Activated CD8-positive, alpha-beta T cell treated with anti-CD3 and anti-CD28 coated beads for 36 hours (primary cell): ENCODE measurements around the gene TIMP2. TPM values are rescaled to one million over a fixed set of nuclear protein-coding genes. Genes with fewer than 3 reads are reported as not detected.
A peak's percentile ranks its signal among the peaks of the same experiment; 100 is the strongest.

Source experiments
- ATAC-seq: fragments of 200-7000 bp; cut with Tn5 transposase; one replicate; pipeline ENCODE4 v1.10.0; 2021; ENCODE audit warnings: mild to moderate bottlenecking, moderate library complexity
- CTCF ChIA-PET: fragments of 350-600 bp; sonication (Branson Sonifier 250); formaldehyde crosslinking; loops from one replicate; lab custom pipeline; 2021; ENCODE audit warnings: antibody characterized with exemption; lab: Charles Lee
- POLR2A ChIA-PET: fragments of 350-600 bp; sonication (Branson Sonifier 250); formaldehyde crosslinking; loops from one replicate; lab custom pipeline; 2021; ENCODE audit warnings: antibody characterized with exemption; lab: Charles Lee
- DNase-seq: peaks from one replicate; pipeline ENCODE4 v3.0.0-alpha.2; 2020
- H3K27ac Mint-ChIP-seq: one replicate; pipeline ENCODE4 v1.8.0; 2021; ENCODE audit warnings: mild to moderate bottlenecking, mixed read lengths
- H3K27me3 Mint-ChIP-seq: one replicate; pipeline ENCODE4 v1.8.0; 2021; ENCODE audit warnings: mixed read lengths
- H3K36me3 Mint-ChIP-seq: one replicate; pipeline ENCODE4 v1.8.0; 2021; ENCODE audit warnings: low read depth, mixed read lengths
- H3K4me1 Mint-ChIP-seq: one replicate; pipeline ENCODE4 v1.8.0; 2021; ENCODE audit warnings: low read depth, mixed read lengths
- H3K4me3 Mint-ChIP-seq: one replicate; pipeline ENCODE4 v1.8.0; 2021; ENCODE audit warnings: mild to moderate bottlenecking, moderate library complexity, mixed read lengths
- H3K9me3 Mint-ChIP-seq: one replicate; pipeline ENCODE4 v1.8.0; 2021; ENCODE audit warnings: mixed read lengths
- CTCF ChIP-seq: fragments of 200-600 bp; IDR thresholded peaks from one replicate; pipeline ENCODE4 v1.8.0; 2022; ENCODE audit warnings: antibody characterized with exemption, mild to moderate bottlenecking
- intact Hi-C: fragments of 100-400 bp; cut with micrococcal nuclease; formaldehyde crosslinking; loops from one replicate; pipeline ENCODE4 v1.10.0; 2022
- total RNA-seq, 2 experiments: library from RNA; stranded (reverse); gene quantifications; one replicate each; pipeline ENCODE4 v1.2.3, GENCODE V29; 2021

TIMP2 gene
- total RNA-seq, 2 experiments from 2014 or later: 2.4 to 2.5 TPM

- Mint-ChIP-seq H3K4me3 (no peak overlapping the region), H3K27ac (no peak overlapping the region), H3K27me3 (no peaks in the 10 kb centered on the region), H3K4me1 (peaks cover 32% of the 10 kb centered on the region), H3K36me3 (peaks cover 67% of the 10 kb centered on the region), H3K9me3 (no peaks in the 10 kb centered on the region)
- CTCF ChIA-PET: interaction anchor here (1.7 kb wide), 1 partner anchor 27 kb away, joined by 4 read pairs; no protein-coding TSS in a partner anchor
- no peak for TF ChIP-seq CTCF
- DNase-seq: no peak
- intact Hi-C loops: no loop called here
- no peak for ATAC-seq
- POLR2A ChIA-PET: interaction anchor here (0.9 to 1.7 kb wide), 5 partner anchors 9 to 14 kb away, joined by 3 to 8 read pairs (median 4); partner anchors contain the start of gene USP36
These were observed 98.8 kb downstream of the TIMP2 start for GRCh38 chr17:78826421-78826820.

GRCh38 chr17:78825696-78826095 lies 99.5 kb downstream of the TIMP2 start:
- Mint-ChIP-seq H3K4me3 (no peak overlapping the region), H3K27ac (peak overlapping the region; percentile 35), H3K9me3 (no peaks in the 10 kb centered on the region), H3K27me3 (no peaks in the 10 kb centered on the region), H3K4me1 (peaks cover 37% of the 10 kb centered on the region), H3K36me3 (peaks cover 68% of the 10 kb centered on the region)
- DNase-seq (no peak), ATAC-seq (no peak)
- ChIA-PET POLR2A (interaction anchor here (1.7 kb wide), 1 partner anchor 9 kb away, joined by 8 read pairs; no protein-coding TSS in a partner anchor), CTCF (interaction anchor here (1.7 kb wide), 1 partner anchor 27 kb away, joined by 4 read pairs; no protein-coding TSS in a partner anchor)
- no peak for TF ChIP-seq CTCF
- intact Hi-C loops: no loop called here

- no peak for TF ChIP-seq CTCF
- H3K4me1 Mint-ChIP-seq: peaks cover 46% of the 10 kb centered on the region
- ChIA-PET CTCF (no interaction called here), POLR2A (interaction anchor here (1.4 to 3.3 kb wide), 4 partner anchors 7 to 39 kb away, joined by 3 to 14 read pairs (median 8); no protein-coding TSS in a partner anchor)
- DNase-seq (no peak), ATAC-seq (no peak)
- no peak overlapping the region for H3K4me3 Mint-ChIP-seq
- H3K27me3 Mint-ChIP-seq: no peaks in the 10 kb centered on the region
- no peaks in the 10 kb centered on the region for H3K9me3 Mint-ChIP-seq
- peak overlapping the region; percentile 26 for H3K27ac Mint-ChIP-seq
- intact Hi-C loops: no loop called here
- H3K36me3 Mint-ChIP-seq: peaks cover 73% of the 10 kb centered on the region
These were observed 100.9 kb downstream of the TIMP2 start for GRCh38 chr17:78824240-78824639.

GRCh38 chr17:78823282-78824046 lies 101.7 kb downstream of the TIMP2 start:
- no peak for TF ChIP-seq CTCF
- H3K4me1 Mint-ChIP-seq: peaks cover 53% of the 10 kb centered on the region
- peaks cover 80% of the 10 kb centered on the region for H3K36me3 Mint-ChIP-seq
- no peak overlapping the region for H3K4me3 Mint-ChIP-seq
- ChIA-PET CTCF (interaction anchor here (1.1 kb wide), 1 partner anchor 17 kb away, joined by 3 read pairs; no protein-coding TSS in a partner anchor), POLR2A (interaction anchor here (0.6 to 3.3 kb wide), 6 partner anchors 8 to 98 kb away, joined by 3 to 14 read pairs (median 5); no protein-coding TSS in a partner anchor)
- no peak for DNase-seq
- H3K27me3 Mint-ChIP-seq: no peaks in the 10 kb centered on the region
- ATAC-seq: no peak
- H3K9me3 Mint-ChIP-seq: no peaks in the 10 kb centered on the region
- intact Hi-C loops: no loop called here
- peak overlapping the region; percentile 17 for H3K27ac Mint-ChIP-seq

GRCh38 chr17:78822552-78822951 lies 102.6 kb downstream of the TIMP2 start:
- H3K9me3 Mint-ChIP-seq: no peaks in the 10 kb centered on the region
- peak overlapping the region; percentile 44 for H3K27ac Mint-ChIP-seq
- no peaks in the 10 kb centered on the region for H3K27me3 Mint-ChIP-seq
- DNase-seq (no peak), ATAC-seq (no peak)
- ChIA-PET CTCF (interaction anchor here (0.9 kb wide), 1 partner anchor 10 kb away, joined by 3 read pairs; no protein-coding TSS in a partner anchor), POLR2A (interaction anchor here (1.0 to 3.3 kb wide), 5 partner anchors 9 to 37 kb away, joined by 3 to 14 read pairs (median 7); no protein-coding TSS in a partner anchor)
- H3K36me3 Mint-ChIP-seq: peaks cover 78% of the 10 kb centered on the region
- intact Hi-C loops: no loop called here
- H3K4me3 Mint-ChIP-seq: no peak overlapping the region
- no peak for TF ChIP-seq CTCF
- peaks cover 52% of the 10 kb centered on the region for H3K4me1 Mint-ChIP-seq
